Neural cell (in vitro differentiated cells): ENCODE measurements around the gene S100A5.

ENCODE experiments used
- EP300 ChIP-seq: fragments of 450-650 bp; conservative IDR thresholded peaks from 2 replicates; pipeline ENCODE4 v1.6.1; 2014; ENCODE audit warnings: antibody characterized with exemption, mild to moderate bottlenecking, moderate library complexity; ENCODE audit not compliant: poor library complexity, severe bottlenecking
- EZH2 ChIP-seq: fragments of 200-600, 300-800 bp; shearing (Covaris generic), sonication (generic); IDR thresholded peaks from 2 replicates; pipeline ENCODE4 v1.6.1; 2014; ENCODE audit warnings: antibody characterized with exemption, low read length, borderline replicate concordance, mild to moderate bottlenecking; ENCODE audit not compliant: insufficient read depth, poor library complexity, severe bottlenecking

DNA sequence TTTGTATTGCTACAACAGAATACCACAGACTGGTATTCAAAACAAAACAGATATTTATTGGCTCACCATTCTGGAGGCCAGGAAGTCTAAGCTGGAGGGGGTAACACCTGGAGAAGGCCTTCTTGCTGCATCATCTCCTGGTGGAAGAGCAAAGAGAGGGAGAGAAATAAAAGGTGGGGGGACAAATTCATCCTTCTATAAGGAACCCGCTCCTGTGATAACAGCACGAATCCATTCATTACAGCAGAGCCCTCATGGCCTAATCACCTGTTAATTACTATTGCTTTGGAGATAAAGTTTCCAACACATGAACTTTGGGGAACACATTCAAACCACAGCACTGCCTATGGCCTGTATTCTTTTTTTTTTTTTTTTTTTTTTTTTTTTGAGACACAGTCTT, 19.5 kb upstream of the S100A5 start:
- TF ChIP-seq EZH2: no peak
- no peak for TF ChIP-seq EP300
